Measurements from ENCODE around the gene MIPOL1. TPM values are rescaled to one million over a fixed set of nuclear protein-coding genes. Genes with fewer than 3 reads are reported as not detected.

MIPOL1 gene
- total and polyA plus RNA-seq, 4 donors = 0.51 to 6.6 (median 1.9) TPM

- H3K27ac ChIP-seq (ENCODE audit: low read depth in 1 of 2, low read length in 2 of 2) = no peak overlapping the region
- WGBS = 96% methylated on average over 2 of the region's 2 CpGs
- DNase-seq (ENCODE audit: low spot score) = no peak
- TF ChIP-seq FOXA1 (IDR thresholded peaks at IDR 0.05) (no peak), YY1 (IDR thresholded peaks at IDR 0.05) (no peak), RXRA (IDR thresholded peaks at IDR 0.05) (no peak), ZBTB33 (IDR thresholded peaks at IDR 0.05) (no peak), JUND (IDR thresholded peaks at IDR 0.05) (no peak), TAF1 (conservative IDR thresholded peaks at IDR 0.05) (no peak)
- H3K4me3 ChIP-seq (ENCODE audit: low read depth in 1 of 3, low read length in 3 of 3) = no peak overlapping the region
- H3K36me3 ChIP-seq (ENCODE audit: control insufficient read depth in 4 of 4, insufficient read depth in 3 of 4, low read depth in 1 of 4, low read length in 3 of 4) = no peaks in the 10 kb centered on the region
- no peak overlapping the region for H3K9ac ChIP-seq (ENCODE audit: low read depth in 1 of 2, low read length in 2 of 2)
- H3K9me3 ChIP-seq (ENCODE audit: control insufficient read depth in 4 of 4, low read length in 3 of 4) = no peaks in the 10 kb centered on the region
- H3K27me3 ChIP-seq (ENCODE audit: control insufficient read depth in 4 of 4, insufficient read depth in 4 of 4, low read length in 3 of 4) = no peaks in the 10 kb centered on the region
- peaks cover 0 to 4% (median 1%) of the 10 kb centered on the region in 4 donors for H3K4me1 ChIP-seq (ENCODE audit: control insufficient read depth in 4 of 4, insufficient read depth in 4 of 4, low read length in 3 of 4)
Observed at GRCh38 chr14:37416264-37416663, 218.5 kb downstream of the MIPOL1 start.

GRCh38 chr14:37417151-37417550 is 219.4 kb downstream of the MIPOL1 start:
- no peak overlapping the region for H3K9ac ChIP-seq (ENCODE audit: low read depth in 1 of 2, low read length in 2 of 2)
- H3K9me3 ChIP-seq (ENCODE audit: control insufficient read depth in 4 of 4, low read length in 3 of 4) = no peaks in the 10 kb centered on the region
- no peak overlapping the region for H3K4me3 ChIP-seq (ENCODE audit: low read depth in 1 of 3, low read length in 3 of 3)
- WGBS = 83% methylated on average over 1 of the region's 1 CpG
- no peak overlapping the region for H3K27ac ChIP-seq (ENCODE audit: low read depth in 1 of 2, low read length in 2 of 2)
- DNase-seq (ENCODE audit: low spot score) = no peak
- TF ChIP-seq FOXA1 (IDR thresholded peaks at IDR 0.05) = no peak
- no peak for TF ChIP-seq FOXA2 (IDR thresholded peaks at IDR 0.05)
- no peak for TF ChIP-seq ATF3 (IDR thresholded peaks at IDR 0.05)
- TF ChIP-seq NR2F2 (IDR thresholded peaks at IDR 0.05) = no peak
- TF ChIP-seq CTCF (IDR thresholded peaks at IDR 0.05; ENCODE audit: low read depth, low read length, missing input control) = no peak
- TF ChIP-seq REST (IDR thresholded peaks at IDR 0.05) = no peak
- no peak for TF ChIP-seq ZBTB33 (IDR thresholded peaks at IDR 0.05)
- TF ChIP-seq YY1 (IDR thresholded peaks at IDR 0.05) = no peak
- TF ChIP-seq MAX (IDR thresholded peaks at IDR 0.05) = no peak
- no peak for TF ChIP-seq RAD21 (IDR thresholded peaks at IDR 0.05)
- no peaks in the 10 kb centered on the region for H3K27me3 ChIP-seq (ENCODE audit: control insufficient read depth in 4 of 4, insufficient read depth in 4 of 4, low read length in 3 of 4)
- H3K4me1 ChIP-seq (ENCODE audit: control insufficient read depth in 4 of 4, insufficient read depth in 4 of 4, low read length in 3 of 4) = peaks cover 0 to 5% (median 2%) of the 10 kb centered on the region in 4 donors
- no peaks in the 10 kb centered on the region for H3K36me3 ChIP-seq (ENCODE audit: control insufficient read depth in 4 of 4, insufficient read depth in 3 of 4, low read depth in 1 of 4, low read length in 3 of 4)
